Thyroid gland (tissue), 4 donors: ENCODE results near the gene ISYNA1. TPM values are rescaled to one million over a fixed set of nuclear protein-coding genes. Genes with fewer than 3 reads are reported as not detected.

Experiments
- DNase-seq, 2 donors: peaks; one replicate each; pipeline ENCODE4 v3.0.0-alpha.2; 2019
- H3K27ac ChIP-seq, 3 donors: fragments of 200-600 bp; sonication (generic); 1 replicate in 2 of 3; 2 replicates in 1 of 3; pipeline ENCODE4 v1.5.1; 2016 to 2019; ENCODE audit warnings: mild to moderate bottlenecking in 1 of 3, moderate library complexity in 1 of 3
- H3K27me3 ChIP-seq: fragments of 200-600 bp; sonication (generic); one replicate; pipeline ENCODE4 v1.5.1; 2019
- H3K36me3 ChIP-seq, 2 donors: fragments of 200-600 bp; sonication (generic); one replicate each; pipeline ENCODE4 v1.5.1; 2016 to 2019
- H3K4me1 ChIP-seq, 2 donors: fragments of 200-600 bp; sonication (generic); one replicate each; pipeline ENCODE4 v1.5.1; 2017 to 2019
- H3K4me3 ChIP-seq, 3 donors: fragments of 200-600 bp; sonication (generic); replicated peaks in 1 of 3; 1 replicate in 2 of 3; 2 replicates in 1 of 3; pipeline ENCODE4 v1.5.1; 2016; ENCODE audit warnings: mild to moderate bottlenecking in 1 of 3
- H3K9me3 ChIP-seq: fragments of 200-600 bp; sonication (generic); one replicate; pipeline ENCODE4 v1.5.1; 2017
- CTCF ChIP-seq, 6 experiments: fragments of 200-600 bp in 3 of 6; fragments of 450-650 bp in 3 of 6; sonication (generic) in 3 of 6; IDR thresholded peaks; one replicate each; pipeline ENCODE4 v1.5.1; 2016 to 2019; ENCODE audit warnings: antibody characterized with exemption in 6 of 6, mild to moderate bottlenecking in 2 of 6, inconsistent platforms in 1 of 6, moderate library complexity in 1 of 6
- POLR2A ChIP-seq, 2 donors: fragments of 450-650 bp; IDR thresholded peaks; one replicate each; pipeline ENCODE4 v1.6.1; 2017; ENCODE audit warnings: antibody characterized with exemption in 2 of 2, mild to moderate bottlenecking in 2 of 2, moderate library complexity in 1 of 2
- WGBS, 2 donors: methylation state at CpG; one replicate each; pipeline ENCODE4 v1.1.5; 2017; 5-methylcytosine and 5-hydroxymethylcytosine counted together
- intact Hi-C: fragments of 100-400 bp; cut with DNase I; formaldehyde crosslinking; loops from one replicate; pipeline ENCODE4 v1.15.1; 2023
- total RNA-seq, 4 donors: library from RNA; depleted of rRNA; stranded (reverse); fragments of >200 nt; gene quantifications; one replicate each; pipeline ENCODE4 v1.2.3, GENCODE V29; 2016

Gene ISYNA1
- total RNA-seq, 4 donors from 2014 or later, result 12.7 to 24.2 (median 22.9) TPM

- DNase-seq, result no peak
- H3K36me3 ChIP-seq, result peaks cover 20 to 22% of the 10 kb centered on the region in 2 donors
- H3K27me3 ChIP-seq, result no peaks in the 10 kb centered on the region
- intact Hi-C loops, result loop anchor here (10.0 kb wide), 1 partner anchor 53 kb away; no protein-coding TSS in a partner anchor
- no peaks in the 10 kb centered on the region for H3K9me3 ChIP-seq
- H3K27ac ChIP-seq, result no peak overlapping the region
- TF ChIP-seq POLR2A (IDR thresholded peaks at IDR 0.05) (no peak), CTCF (IDR thresholded peaks at IDR 0.05) (no peak)
- H3K4me3 ChIP-seq, result no peak overlapping the region
- peaks cover 16 to 41% of the 10 kb centered on the region in 2 donors for H3K4me1 ChIP-seq
- WGBS, 2 donors, result 97 to 99% methylated on average over 12 to 18 of the region's 22 CpGs
Observed at GRCh38 chr19:18461471-18461870, 23.5 kb upstream of the ISYNA1 start.

GRCh38 chr19:18460900-18461299 is 23.0 kb upstream of the ISYNA1 start:
- H3K9me3 ChIP-seq, result no peaks in the 10 kb centered on the region
- TF ChIP-seq CTCF (IDR thresholded peaks at IDR 0.05), result no peak
- TF ChIP-seq POLR2A (IDR thresholded peaks at IDR 0.05), result no peak
- peak overlapping the region in 2 of 3 donors; percentile 42 to 57 for H3K27ac ChIP-seq
- WGBS, 2 donors, result 92 to 96% methylated on average over 6 to 11 of the region's 12 CpGs
- H3K4me1 ChIP-seq, result peaks cover 16 to 35% of the 10 kb centered on the region in 2 donors
- no peak for DNase-seq
- no peaks in the 10 kb centered on the region for H3K27me3 ChIP-seq
- no peak overlapping the region for H3K4me3 ChIP-seq
- intact Hi-C loops, result loop anchor here (10.0 kb wide), 1 partner anchor 54 kb away; no protein-coding TSS in a partner anchor
- peaks cover 20 to 22% of the 10 kb centered on the region in 2 donors for H3K36me3 ChIP-seq

- 84 to 91% methylated on average over 19 to 21 of the region's 21 CpGs for WGBS, 2 donors
- H3K36me3 ChIP-seq, result peaks cover 20 to 22% of the 10 kb centered on the region in 2 donors
- no peak for TF ChIP-seq POLR2A (IDR thresholded peaks at IDR 0.05)
- TF ChIP-seq CTCF (IDR thresholded peaks at IDR 0.05), result no peak
- H3K4me3 ChIP-seq, result no peak overlapping the region
- H3K27me3 ChIP-seq, result no peaks in the 10 kb centered on the region
- peaks cover 0 to 13% of the 10 kb centered on the region in 2 donors for H3K4me1 ChIP-seq
- intact Hi-C loops, result no loop called here
- no peaks in the 10 kb centered on the region for H3K9me3 ChIP-seq
- H3K27ac ChIP-seq, result no peak overlapping the region
- no peak for DNase-seq
Observed at GRCh38 chr19:18457483-18458331, 19.8 kb upstream of the ISYNA1 start.

GRCh38 chr19:18456974-18457373 is 19.0 kb upstream of the ISYNA1 start:
- DNase-seq, result no peak
- Histone ChIP-seq H3K36me3 (peaks cover 20 to 22% of the 10 kb centered on the region in 2 donors), H3K4me1 (peaks cover 0 to 13% of the 10 kb centered on the region in 2 donors), H3K27ac (no peak overlapping the region), H3K27me3 (no peaks in the 10 kb centered on the region), H3K4me3 (no peak overlapping the region), H3K9me3 (no peaks in the 10 kb centered on the region)
- WGBS, 2 donors, result 72 to 88% methylated on average over 5 to 6 of the region's 9 CpGs
- TF ChIP-seq POLR2A (IDR thresholded peaks at IDR 0.05) (no peak), CTCF (IDR thresholded peaks at IDR 0.05) (no peak)
- intact Hi-C loops, result no loop called here

GRCh38 chr19:18456279-18456678 is 18.3 kb upstream of the ISYNA1 start:
- Histone ChIP-seq H3K27ac (no peak overlapping the region), H3K4me3 (no peak overlapping the region), H3K36me3 (peaks cover 16 to 20% of the 10 kb centered on the region in 2 donors), H3K27me3 (no peaks in the 10 kb centered on the region), H3K4me1 (peaks cover 0 to 13% of the 10 kb centered on the region in 2 donors), H3K9me3 (no peaks in the 10 kb centered on the region)
- WGBS, 2 donors, result 93 to 94% methylated on average over 3 to 4 of the region's 4 CpGs
- no peak for TF ChIP-seq CTCF (IDR thresholded peaks at IDR 0.05)
- no peak for TF ChIP-seq POLR2A (IDR thresholded peaks at IDR 0.05)
- DNase-seq, result no peak
- intact Hi-C loops, result no loop called here
